ENCODE measurements around the gene NSG1.
A peak's percentile ranks its signal among the peaks of the same experiment; 100 is the strongest.
"Not testable (repeated sequence)": the region's sequence is repeated elsewhere in the genome, so short reads cannot be mapped to it uniquely, and the experiment has no call there.

Gene NSG1

DNA sequence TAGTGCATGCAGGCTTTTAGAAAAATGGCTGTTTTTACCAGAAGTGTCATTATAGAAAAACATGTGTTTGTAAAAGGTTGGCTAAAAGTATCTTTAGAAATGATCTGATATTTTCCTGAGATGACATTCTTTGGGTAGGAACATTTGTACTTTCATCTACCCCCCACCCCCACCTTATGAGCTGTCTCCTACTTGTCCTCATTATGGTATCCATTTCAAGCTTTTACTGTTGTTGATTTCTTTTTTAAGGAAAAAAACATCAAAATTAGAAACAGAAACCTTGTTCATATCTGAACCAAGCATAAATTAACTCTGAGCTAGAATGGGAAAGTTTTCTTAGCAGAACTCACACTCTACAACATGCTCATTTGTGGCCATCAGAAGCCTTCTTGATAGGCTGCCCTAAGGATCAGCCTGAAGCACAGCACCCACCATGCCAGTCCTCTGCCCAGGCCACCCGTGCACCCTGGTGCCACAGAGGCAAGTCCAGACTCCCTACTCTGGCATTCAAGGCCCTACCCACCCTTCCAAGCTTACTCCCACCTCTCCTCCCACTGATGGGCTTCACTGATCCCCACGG lies 49.4 kb downstream of the NSG1 start:
- DNase-seq (ENCODE audit: low read depth) = no peak

DNA sequence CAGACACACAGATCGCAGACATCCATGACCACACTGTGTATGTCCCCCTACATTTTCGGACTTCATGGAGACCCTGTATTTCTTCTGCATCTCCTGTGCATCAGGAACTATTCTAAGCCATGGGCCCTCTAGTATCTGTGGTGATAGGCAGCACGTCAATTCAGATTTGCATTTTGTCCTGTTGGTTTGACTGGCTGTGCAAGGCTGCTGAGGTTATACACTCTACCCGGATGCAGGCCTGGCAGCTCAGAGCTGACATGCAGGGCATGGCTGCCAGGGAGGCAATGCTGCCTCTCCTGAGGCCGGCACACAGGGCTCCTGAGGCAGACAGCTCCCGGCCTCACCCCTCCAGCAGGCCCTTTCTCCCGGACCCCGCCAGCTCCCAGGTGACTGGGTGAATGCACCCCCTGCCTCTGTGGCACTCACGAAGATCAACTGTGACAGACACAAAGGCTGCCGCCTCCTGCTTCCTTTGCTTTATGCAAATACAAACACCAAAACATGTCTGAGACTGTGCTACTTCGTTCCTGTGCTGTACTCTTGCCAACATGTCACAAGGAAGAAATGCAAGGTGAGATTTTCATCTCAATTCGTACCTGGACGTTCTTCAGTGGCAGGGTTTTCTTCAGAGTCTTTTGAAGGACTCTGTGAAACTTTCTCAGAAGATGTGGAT lies 51.0 kb downstream of the NSG1 start:
- DNase-seq (ENCODE audit: low read depth) = no peak

DNA sequence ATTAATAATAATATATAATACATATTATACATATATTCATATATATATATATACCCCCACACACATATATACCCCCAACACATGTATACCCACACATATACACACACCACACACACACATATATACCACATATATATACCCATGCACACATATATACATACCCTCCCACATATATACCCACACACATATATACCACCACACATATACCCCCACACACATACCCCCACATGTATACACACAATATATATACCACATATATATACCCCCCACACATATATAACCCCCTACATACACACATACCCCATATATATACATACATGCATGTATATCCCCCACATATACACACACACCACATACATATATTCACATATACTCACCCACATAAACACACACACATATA lies 52.0 kb downstream of the NSG1 start:
- DNase-seq (ENCODE audit: low read depth) = no peak

DNA sequence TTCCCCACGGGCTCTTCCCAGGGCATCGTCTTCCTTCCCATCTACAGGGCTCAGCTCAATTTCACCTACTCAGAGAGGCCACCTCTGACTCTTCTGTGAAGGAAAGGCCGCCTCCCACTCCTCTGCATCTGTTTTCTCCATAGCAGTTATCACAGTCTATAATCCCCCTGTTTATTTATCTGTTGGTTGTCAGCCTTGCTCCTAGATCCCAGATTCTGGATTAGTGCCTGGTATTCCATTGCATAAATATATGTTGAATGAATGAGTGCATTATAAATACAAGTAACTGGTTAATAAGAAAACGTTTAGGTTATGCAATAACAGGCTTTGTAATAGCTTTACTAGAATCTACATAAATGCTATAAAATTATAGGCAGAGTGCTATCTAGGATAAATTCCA lies 52.9 kb downstream of the NSG1 start:
- no peak for DNase-seq (ENCODE audit: low read depth)

DNA sequence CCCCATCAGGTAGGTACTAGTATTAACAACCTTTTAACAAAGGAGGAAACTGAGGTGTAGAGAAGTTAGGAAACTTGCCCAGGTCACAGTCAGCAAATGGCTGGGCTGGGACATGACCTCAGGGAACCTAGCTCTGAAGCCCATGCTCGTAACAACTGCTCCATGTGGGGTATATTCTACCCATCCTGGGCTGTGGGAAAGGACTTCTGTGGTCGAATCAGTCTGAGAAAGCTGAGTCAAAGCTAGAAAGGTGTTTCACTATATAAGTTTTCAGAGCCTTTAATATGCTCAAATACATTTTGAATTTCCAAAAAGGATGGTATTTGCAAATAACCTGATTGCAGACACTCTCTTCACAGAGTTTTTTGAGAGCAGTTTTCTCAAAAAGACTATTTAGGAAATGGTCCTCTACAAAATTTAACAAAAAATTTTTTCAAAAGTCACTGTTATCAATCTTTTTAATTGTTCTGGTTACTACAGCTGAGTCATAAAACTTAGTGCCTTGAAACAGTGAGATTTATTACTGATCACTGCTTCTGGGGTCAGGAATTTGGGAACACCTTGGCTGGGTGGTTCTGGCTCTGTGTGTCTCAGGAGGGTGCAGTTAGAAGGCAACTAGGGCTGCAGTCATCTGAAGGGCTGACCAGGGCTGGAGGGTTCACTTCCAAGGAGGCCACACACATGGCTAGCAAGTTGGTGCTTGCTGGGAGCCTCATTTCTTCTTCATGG lies 53.6 kb downstream of the NSG1 start:
- DNase-seq (ENCODE audit: low read depth) = no peak

DNA sequence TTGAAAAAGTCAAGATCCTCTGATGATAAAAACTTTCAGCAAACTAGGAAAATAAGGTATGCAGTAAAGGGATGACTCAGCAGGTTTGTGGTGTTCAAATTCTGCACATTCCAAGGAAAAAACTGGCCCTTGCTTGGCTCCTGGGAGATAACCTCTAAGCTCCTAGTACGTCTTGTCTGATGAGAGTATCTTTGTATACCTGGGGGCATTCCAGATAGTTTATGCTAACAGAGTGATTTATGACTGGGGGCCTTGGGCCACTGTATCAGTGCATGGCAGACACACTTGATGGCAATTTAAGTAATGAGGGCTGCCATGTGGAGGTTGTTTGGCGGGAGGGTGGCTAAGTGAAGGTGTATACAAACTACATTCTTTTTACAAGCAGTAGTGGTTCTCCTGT lies 56.9 kb downstream of the NSG1 start:
- DNase-seq (ENCODE audit: low read depth) = no peak

DNA sequence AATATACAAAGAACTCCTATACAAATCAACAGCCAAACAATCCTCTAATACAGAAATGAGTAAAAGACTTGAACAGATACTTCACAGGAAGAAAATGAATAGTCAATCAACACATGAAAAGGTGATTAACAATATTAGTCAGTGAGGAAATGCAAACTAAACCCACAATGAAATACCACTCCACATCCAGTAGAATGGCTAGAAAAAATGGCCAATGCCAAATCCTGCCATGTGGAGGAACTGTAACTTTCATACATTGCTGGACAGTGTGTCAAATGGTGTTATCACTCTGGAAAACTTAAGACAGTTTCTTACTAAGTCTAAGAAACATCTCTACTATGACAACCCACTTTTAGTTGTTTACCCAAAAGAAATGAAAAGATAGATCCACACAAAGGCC lies 59.5 kb downstream of the NSG1 start:
- DNase-seq (ENCODE audit: low read depth) = no peak

DNA sequence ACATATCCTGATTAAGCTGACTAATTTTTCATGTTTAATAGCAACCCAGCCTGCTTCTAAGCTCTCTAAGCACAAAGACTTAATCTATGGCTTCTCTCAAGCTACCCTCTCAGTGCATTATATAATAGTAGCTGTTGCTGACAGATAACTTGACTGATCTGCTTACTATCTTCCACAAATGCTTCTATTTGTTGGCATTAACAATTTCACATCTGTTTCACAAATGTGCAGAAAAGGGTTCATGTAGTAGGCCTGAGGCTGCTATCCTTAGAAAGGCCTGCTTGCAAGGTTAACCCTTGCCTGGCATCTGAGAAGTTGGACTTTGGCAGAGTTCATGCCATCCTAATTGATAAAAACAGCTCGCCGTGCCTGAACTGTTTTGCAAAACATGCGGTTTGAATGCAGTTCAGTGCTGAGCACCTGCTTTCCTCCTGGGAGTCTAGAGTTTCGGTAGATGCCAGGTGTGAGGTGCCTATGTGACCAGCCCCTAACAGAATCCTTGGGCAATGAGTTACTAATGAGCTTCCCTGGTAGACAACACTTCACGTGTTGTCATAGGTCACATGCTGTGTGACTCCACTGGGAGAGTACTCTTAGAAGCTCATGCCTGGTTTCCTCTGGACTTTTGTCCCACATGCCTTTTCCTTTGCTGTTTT lies 68.4 kb downstream of the NSG1 start:
- no peak for DNase-seq (ENCODE audit: low read depth)

DNA sequence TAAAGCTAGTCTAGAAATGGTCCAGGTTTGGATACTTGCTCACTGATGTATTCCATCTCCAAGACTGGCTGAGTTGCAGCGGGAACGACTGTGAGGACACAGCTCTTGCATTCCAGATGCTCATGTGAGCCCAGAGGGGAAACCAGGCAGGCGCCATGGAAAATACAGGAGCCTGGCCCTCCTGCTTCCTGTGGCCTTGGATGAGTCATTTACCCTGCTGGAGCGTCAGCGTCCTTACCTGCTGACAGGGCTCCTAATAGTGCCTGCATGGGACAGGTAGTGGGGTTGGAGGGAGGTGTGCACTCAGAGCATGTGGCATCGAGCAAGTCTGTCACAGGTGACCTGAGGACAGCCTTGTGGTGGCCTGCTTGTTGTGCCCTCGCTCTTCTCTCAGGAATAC lies 69.4 kb downstream of the NSG1 start:
- no peak for DNase-seq (ENCODE audit: low read depth)

DNA sequence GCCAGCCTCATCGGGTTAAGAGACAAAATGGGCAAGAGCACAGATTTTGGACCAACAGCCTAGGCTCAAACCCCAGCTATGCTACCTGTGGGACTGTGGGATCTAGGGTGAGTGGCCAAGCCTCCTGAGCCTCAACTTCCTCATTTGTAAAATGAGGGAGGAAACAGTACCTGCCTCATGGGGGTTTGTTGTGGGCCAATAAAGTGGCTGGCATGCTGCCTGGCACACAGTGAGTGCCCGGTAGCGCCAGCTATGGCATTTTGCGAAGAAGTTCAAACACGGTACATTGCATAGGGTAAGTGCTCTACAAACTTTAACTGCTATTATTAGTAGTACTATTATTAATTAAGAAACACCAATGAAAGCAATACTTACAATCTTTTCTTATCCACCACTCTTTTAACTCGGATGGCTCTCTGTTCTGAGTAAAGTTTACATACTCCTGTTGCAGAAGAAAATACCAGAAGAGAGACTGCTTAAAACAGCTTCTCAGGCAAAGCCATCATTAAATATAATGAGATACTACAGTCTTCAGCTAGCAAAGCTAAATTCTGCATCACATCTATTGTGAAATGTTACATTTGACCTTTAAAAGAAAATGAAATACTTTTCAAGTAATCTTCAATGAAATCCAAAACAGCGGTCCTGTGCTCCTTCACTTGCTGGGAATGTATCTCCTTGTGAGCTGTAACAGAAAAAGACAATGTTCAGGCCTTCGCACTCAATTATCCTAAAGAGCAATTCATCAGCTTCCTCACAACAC lies 70.1 kb downstream of the NSG1 start:
- no peak for DNase-seq (ENCODE audit: low read depth)

DNA sequence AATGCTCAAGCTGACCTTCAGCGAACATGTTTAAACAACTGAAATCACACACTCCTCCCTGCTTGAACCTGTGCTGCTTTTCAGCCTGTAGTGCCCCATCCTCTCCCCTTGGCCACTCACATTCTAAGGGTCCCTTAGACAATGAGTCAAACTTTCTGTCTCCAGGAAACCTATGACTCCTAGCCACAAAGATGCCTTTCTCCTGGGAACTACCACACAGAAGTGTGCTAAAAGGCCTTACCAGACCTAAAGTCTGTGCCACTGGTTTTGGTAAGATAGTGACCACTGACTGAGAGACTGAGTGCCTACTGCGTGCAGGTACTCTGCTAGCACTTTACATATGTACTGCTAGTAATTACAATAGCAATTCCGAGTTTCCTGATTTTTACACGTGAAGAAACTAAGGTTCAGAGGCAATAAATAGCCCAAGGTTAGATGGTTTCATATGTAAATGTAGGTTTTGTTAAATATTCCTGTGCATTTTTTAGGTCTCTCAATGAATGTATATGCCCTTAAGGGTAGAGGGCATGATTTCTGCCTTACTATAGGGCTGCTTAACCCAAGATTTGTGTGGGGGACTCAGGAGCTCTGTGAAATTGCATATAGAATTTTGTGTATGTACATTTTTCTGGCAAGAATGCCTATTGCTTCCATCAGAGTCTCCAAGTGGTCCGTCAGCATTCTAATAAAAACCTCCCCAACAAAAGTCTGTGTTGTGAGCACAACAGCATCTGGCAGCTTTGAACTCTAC lies 71.1 kb downstream of the NSG1 start:
- no peak for DNase-seq (ENCODE audit: low read depth)

DNA sequence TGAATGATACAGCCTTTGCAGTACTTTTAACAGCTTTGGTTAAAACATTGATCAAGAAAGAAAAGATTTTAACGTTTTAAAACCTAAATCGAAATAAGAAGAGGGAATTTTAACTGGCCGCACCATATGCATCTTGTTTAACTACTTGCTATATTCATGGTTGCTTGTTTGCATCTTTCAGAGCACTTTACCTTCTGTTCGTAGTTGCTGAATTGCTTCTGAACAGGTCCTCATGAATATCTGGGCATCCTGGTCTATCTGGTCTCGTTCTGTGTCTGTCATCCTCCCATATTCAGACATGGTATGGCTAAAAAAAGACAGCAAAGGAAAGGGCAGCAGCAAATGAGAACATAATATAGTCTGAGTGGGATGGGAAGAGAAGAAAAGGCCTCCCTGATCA lies 72.3 kb downstream of the NSG1 start:
- DNase-seq (ENCODE audit: low read depth) = no peak

DNA sequence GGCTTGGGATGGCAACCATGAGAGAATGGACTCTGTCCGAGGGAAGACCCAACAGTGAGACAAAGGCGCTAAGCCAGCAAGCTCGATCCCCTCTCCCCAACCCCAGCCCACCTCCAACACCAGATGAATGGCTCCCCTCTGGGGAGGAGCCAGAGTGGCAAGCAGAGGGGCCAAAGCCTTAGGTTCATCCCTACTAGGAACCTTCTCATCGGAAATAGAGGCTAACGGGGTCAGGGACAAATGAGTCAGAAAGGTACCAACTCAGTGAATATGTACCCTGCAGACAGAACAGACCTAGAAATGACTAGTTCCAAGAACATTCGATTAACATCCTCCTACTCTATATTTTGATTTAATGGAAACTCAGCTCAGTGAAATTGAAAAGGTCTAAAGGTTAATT lies 73.9 kb downstream of the NSG1 start:
- DNase-seq (ENCODE audit: low read depth) = peak; percentile 4

DNA sequence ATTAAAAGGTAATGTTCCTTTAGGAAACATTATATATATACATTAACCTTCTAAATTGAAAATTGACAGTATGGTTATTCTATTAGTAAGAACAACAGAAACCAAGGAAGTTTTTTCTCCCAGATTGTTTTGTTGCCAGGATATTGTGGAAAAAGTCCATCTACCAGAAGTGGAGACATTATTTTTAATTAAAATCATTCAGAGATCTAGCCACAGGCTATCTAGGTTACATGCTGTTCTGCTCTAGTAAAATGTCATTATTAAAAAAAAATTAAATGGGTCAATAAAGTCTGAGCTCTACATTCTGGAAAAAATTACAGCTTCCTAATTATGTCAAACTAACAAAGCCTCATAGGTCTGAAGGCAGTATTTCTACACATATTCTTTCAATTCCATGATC lies 74.3 kb downstream of the NSG1 start:
- no peak for DNase-seq (ENCODE audit: low read depth)

DNA sequence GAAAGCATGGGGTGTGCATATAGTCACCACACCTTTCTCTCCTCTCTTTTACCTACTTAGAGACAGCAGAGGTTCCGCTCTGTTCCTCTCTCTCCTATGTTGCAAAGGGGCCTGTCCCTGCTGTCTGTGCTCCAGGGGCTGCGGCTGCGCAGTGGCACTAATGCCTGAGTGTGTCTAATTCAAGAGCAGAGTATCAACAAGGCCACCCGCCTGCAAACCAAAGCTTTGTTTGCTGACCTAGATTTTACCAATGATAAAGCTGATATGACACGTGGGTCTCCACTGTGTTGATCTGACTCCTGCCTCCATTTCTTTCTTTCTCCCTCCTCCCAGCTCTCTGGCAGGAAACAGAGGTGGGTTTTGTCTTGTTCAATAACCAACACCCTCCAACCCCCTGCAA lies 74.9 kb downstream of the NSG1 start:
- peak; percentile 41 for DNase-seq (ENCODE audit: low read depth)

DNA sequence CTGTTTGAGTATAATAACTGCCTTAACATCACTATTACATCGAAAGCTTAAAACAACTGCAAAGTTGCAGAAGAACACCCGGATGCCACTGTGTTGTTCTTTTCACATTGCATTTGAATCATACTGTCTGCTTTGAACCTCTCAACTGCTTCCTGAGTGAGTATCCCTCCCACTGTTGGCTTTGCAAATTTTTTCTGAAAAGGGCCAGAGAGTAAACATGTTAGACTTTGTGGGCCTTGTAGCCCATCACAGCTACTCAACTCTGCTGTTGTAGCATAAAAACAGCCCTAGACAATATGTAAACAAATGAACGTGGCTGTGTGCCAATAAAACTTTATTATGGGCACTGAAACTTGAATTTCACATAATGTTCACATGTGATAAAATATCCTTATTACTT lies 76.1 kb downstream of the NSG1 start:
- DNase-seq (ENCODE audit: low read depth) = no peak

DNA sequence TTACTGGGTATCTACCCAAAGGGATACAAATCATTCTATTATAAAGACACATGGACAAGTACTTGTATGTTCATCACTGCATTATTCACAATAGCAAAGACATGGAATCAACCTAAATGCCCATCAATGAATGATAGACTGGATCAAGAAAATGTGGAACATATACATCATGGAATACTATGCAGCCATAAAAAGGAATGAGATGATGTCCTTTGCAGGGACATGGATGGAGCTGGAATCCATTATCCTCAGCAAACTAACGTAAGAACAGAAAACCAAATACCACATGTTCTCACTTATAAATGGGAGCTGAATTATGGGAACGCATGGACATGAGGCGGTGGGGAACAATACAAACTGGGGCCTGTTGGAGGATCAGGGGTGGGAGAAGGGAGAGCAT lies 78.3 kb downstream of the NSG1 start:
- DNase-seq (ENCODE audit: low read depth) = not testable (repeated sequence)
